Thyroid gland (tissue), 4 donors: Measurements from ENCODE around the gene NFIX.

ENCODE experiments used
- CTCF ChIP-seq, 6 experiments: fragments of 200-600 bp in 3 of 6; fragments of 450-650 bp in 3 of 6; sonication (generic) in 3 of 6; IDR thresholded peaks; one replicate each; pipeline ENCODE4 v1.5.1; 2016 to 2019; ENCODE audit warnings: antibody characterized with exemption in 6 of 6, mild to moderate bottlenecking in 2 of 6, inconsistent platforms in 1 of 6, moderate library complexity in 1 of 6
- POLR2A ChIP-seq, 2 donors: fragments of 450-650 bp; IDR thresholded peaks; one replicate each; pipeline ENCODE4 v1.6.1; 2017; ENCODE audit warnings: antibody characterized with exemption in 2 of 2, mild to moderate bottlenecking in 2 of 2, moderate library complexity in 1 of 2

DNA sequence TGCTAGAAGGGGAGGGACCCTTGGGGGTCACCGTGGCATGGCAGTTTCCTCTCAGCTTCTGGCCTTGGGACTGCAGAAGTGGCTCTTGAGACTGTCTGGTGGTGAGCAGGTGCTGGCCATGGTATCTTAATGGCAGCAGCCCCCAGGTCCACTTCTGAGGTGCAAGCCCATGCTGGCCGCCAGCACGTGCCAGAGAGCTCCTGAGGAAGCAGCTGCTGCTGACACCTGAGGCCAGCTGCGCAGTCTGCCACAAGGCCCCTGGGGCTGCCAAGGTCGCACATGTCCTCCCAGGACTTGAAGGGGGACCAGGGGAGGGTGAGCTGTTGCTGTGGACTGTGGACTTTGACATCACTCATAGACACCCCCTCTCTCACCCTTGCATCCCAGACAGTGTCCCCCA, 48.0 kb downstream of the NFIX start:
- TF ChIP-seq CTCF (IDR thresholded peaks at IDR 0.05) (no peak), POLR2A (IDR thresholded peaks at IDR 0.05) (no peak)
